ENCODE data around the gene STK33. TPM values are rescaled to one million over a fixed set of nuclear protein-coding genes. Genes with fewer than 3 reads are reported as not detected.

Gene STK33
- total RNA-seq, 2 donors from 2014 or later, result 1.2 to 3.2 TPM

DNA sequence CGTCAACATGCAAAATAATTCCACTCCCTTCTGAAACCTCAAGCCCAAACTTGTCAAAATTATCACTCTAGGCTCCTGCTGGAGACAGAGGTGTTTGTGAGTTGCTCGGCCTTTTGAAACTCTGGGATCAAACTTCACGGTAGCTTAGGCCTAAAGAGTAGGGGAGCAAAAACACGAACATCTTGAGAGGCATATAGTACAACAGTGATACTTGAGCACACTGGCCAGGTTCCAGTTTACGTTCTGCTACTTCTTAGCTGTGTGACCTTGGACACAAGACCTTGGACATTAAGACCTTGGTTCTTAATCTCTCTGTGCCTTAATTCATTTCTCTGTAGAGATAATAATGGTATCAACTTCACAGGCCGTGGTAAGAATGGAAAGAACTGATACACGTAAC lies 206.9 kb downstream of the STK33 start:
- ATAC-seq (no peak), DNase-seq (no peak)
- intact Hi-C loops (cut with DNase I, micrococcal nuclease), result no loop called here

DNA sequence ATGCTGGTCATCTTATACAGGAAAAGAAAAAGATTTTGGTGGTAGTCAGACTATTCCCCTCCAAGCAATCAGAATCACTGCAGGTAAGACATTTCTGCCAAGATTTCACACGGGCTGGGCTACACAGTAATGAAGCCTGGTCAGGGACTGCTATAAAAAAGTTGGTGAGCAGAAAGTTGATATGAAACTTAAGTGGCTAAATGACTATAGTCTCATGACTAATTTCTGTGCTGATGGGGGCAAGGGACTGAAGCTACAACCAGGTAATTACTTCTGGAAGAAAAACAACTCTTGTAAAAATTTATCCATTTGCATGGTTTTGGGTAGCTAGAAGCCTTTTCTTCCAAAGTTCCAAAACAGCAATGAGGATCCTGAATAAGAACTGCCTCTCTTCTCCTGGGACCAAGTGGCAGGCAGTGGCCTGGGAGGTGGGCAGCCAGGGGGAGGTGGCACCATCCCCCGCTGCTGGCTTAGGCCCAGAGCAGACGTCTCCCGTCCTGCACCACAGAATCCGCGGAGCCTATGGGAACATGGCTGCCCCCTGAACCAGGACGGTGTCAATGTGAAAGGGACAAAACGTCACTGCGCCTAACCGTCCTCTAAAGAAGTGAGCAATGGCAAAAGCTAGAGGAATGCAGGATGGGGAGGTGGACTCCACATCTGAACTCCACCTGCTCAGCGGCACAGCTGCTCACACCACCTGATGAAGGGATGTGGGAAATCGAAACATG lies 207.7 kb downstream of the STK33 start:
- no peak for DNase-seq
- intact Hi-C loops (cut with DNase I, micrococcal nuclease), result no loop called here
- ATAC-seq, result no peak

DNA sequence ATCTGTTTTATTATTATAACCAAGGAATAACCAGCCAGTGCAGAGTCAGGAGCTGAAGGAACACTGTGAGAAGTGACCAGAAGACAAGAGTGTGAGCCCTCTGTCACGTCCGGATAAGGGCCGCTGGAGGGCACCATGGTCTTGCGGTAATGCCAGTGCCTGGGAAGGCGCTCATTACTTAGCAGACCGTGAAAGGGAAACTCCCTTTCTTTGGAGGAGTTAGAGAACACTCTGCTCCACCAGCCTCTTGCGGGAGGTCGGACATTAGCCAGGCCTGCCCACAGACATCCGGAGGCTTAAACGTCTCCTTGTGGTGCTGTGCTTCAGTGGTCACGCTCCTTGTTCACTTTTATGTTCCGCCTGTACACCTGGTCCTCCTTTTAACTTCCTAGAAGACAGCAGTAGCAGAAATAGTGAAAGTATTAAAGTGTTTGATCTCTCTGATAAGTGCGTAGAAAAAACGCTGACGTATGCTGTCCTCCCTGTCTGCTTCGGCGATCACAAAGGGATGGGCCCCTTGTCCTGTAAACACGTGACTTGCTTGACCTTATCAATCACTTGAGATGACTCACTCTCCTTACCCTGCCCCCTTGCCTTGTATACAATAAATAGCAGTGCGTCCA lies 209.7 kb downstream of the STK33 start:
- no peak for ATAC-seq
- intact Hi-C loops (cut with DNase I, micrococcal nuclease), result no loop called here
- peak; percentile 21 to 52 for DNase-seq

DNA sequence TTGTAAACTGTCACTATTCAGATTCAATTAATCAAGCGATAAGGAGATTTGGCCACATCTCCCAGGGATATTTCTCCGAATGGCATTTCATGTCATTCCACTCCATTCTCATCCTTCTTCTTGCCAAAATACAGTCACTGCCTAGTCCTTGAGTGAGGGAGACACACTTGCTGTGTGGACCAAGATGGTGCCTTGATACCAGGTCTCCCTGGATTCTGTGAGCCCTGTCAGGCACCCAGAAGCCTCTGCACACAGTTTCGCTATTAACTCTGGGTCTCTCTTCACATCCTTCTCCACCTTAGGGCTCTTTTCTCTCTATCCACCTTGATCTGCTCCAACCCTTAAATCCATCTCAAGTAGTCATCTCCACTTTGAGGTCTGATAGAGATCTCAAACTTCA lies 210.4 kb downstream of the STK33 start:
- DNase-seq, result no peak
- intact Hi-C loops (cut with DNase I, micrococcal nuclease), result no loop called here
- ATAC-seq, result no peak

DNA sequence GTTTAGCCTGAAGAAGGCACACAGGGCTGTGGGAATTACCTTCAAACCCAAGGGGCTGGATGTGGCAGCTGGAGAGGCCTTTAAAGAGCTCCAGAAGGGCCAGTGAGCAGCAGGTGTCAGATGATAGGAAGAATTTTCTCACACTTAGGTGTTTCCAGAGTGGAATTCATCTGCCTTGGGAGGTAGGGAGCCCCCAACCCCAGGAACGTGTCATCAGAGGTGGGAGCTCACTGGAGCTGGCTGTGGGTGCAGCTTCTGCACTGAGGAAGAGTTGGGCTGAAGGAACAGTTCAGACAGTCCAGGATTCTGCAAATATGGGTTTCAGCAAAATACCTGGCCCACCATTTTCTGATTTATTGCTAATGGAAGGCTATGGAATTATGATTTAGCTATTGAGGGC lies 210.8 kb downstream of the STK33 start:
- no peak for ATAC-seq
- intact Hi-C loops (cut with DNase I, micrococcal nuclease), result no loop called here
- DNase-seq, result no peak

DNA sequence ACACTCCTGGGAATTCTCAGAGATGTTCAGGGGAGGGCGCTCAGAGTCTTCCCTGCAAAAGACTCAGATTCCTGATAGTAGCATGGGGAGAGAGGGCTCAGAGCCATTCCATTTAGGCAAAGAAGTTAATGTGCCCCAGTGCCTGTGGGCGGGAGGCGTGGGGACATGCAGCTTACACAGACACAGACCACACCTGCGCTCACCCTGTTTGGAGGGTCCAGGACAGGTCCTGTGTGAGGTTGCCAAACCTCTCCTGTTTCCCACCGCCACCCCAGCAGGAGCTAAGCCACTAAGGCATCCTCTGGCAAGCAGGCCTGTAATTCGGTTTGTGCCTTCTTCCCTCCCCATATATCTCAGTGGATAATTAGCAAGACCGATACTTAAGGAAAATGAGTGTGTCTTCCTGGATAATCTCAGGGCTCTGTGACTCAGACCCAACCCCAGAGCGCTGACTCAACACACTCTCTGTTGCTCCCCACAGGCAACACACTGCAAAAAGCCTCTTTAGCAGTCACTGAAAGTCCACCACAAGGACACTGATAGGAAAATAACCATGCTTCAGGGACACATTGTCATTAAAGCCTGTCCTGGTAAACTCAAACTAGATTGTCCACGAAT lies 211.5 kb downstream of the STK33 start:
- intact Hi-C loops (cut with DNase I, micrococcal nuclease), result no loop called here

DNA sequence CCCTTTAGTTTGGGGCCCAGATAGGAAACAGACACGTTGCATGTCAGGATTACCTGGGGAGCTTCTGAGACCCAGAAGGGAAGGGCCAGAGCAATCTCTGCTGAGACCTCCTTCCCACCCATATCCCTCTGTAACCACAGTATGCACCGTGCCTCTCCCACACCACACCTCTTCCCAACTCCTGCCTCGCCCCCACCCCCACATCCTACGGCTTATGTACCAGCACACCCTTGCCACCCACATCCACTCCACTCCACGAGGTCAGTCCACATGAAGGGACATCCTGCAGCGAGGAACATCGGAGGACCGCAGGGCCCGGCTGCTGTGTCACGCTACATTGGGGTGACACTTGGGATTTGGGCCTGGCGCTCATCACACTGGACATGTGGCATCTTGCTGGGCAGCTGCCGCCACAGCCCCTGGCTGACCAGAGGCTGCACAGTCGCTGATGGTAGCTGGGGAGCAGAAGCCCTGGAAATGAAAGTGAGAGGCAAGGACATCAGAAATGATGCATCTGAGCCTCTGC lies 212.1 kb downstream of the STK33 start:
- intact Hi-C loops (cut with DNase I, micrococcal nuclease), result no loop called here
- DNase-seq (no peak), ATAC-seq (no peak)

More for the DNA sequence above, 211.5 kb downstream of the STK33 start:
- no peak for ATAC-seq
- no peak for DNase-seq

DNA sequence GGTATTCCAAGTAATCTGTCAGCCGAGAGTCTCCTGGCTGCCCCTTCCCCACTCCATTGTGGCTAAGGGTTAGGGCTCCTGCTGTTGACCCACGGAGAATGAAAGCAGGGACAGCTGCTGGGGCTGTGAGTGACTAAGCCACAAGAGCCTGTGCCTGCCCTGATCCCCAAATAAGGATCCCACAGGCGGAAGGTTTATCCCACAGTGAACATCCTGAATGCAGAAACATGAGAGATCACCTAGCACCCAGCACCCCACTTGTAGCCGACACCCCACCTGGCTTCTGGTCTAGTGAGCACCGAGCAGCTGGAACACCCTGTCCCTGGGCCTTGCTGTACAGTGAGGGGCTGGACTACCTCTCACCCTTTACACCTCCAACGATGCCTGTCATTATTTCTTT lies 212.7 kb downstream of the STK33 start:
- intact Hi-C loops (cut with DNase I, micrococcal nuclease), result no loop called here
- DNase-seq (no peak), ATAC-seq (no peak)

DNA sequence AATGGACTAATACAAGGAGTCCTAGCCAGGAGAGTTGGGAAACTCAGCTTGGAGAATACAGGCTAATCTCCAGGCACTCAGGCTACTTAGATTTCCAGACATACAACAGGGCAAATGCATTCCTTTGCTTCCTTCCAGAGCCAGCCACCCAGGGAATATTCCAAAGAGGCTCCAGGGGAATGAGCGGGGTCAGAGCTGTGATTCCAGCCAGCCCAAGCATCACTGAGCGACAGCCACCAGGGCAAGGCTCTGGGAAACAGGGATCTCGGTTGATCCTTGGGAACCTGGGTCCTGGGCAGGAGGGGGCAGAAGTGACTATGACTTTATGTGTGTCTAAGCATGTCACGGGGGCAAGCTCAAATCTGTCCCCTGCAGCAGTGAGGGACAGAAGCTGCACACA lies 218.1 kb downstream of the STK33 start:
- DNase-seq, result no peak
- no peak for ATAC-seq
- intact Hi-C loops (cut with DNase I, micrococcal nuclease), result no loop called here

DNA sequence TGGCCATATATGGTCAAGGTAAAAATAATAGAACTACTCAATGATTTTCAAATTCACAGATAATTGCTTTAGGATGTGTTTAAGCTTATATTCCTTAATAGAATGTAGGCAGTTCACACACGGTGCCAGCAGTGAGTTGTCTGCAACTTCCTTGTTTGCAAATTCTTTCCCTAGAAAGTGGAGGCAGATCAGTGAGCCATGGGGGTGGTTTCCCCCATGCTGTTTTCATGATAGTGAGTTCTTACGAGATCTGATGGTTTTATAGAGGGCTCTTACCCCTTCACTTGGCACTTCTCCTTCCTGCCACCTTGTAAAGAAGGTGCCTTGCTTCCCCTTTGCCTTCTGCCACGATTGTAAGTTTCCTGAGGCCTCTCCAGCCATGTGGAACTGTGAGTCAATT lies 218.6 kb downstream of the STK33 start:
- DNase-seq (no peak), ATAC-seq (no peak)
- intact Hi-C loops (cut with DNase I, micrococcal nuclease), result no loop called here

DNA sequence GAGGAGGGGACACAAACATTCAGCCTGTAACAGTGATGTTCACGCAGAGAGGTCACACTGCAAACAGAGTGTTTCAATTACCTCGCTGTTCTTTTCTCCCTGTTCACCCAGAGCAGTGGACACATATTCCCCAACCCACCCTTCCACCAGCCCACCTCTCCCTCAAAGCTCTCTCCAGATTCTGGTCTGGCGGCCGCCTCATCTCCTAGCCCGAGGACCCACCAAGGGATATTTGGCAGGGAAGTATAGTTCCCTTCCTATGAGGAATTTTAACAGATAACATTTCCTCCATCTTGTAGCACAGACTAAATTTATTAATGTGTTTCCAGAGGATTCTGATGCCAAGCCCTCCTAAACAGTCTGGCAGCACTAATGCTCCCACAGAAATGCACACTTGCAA lies 219.3 kb downstream of the STK33 start:
- ATAC-seq, result no peak
- peak in 1 of 2 donors; percentile 6 for DNase-seq
- intact Hi-C loops (cut with DNase I, micrococcal nuclease), result no loop called here

DNA sequence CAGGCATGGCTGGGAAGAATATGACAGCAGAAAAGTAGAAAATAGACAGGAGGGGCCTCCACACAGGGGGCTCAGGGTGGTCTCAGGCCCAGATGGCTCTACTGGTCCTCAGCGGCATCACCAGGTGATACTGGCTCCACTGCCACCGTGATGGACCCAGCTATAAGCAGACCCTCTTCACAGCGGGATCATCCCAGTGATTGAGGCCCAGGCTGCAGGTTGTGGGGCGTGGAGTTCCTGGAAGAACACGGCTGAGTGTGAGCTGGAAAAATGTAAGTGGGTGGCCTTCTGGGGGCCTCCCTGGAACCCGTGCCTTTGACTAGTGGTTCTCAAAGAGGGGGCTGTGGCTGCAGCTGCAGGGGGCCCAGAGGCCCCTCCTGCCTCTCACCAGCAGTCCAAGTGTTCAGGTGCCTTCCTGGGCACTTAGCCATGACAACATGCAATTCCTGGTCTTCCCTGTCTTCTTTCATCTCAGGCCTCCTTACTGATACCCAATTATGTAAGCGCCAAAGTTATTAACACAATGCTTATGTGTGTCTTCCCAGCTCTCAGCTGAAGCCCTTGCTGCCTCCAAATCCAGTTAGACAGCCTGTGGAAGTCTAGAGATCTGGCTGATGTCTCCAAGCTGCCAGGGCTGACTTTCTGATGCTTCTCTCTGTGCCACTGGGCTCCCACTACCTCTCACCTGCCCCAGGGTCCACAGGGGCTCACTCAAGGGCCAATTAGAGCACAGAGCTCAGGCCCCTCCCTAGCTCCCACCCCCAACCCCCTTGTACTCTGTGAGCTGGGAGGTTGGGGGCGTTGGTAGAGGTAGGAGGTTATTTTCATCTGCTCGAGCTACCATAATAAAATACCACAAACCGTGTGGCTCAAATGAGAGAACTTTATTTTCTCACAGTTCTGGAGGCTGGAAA lies 220.3 kb downstream of the STK33 start:
- DNase-seq, result peak in 1 of 2 donors; percentile 10
- intact Hi-C loops (cut with DNase I, micrococcal nuclease), result no loop called here

DNA sequence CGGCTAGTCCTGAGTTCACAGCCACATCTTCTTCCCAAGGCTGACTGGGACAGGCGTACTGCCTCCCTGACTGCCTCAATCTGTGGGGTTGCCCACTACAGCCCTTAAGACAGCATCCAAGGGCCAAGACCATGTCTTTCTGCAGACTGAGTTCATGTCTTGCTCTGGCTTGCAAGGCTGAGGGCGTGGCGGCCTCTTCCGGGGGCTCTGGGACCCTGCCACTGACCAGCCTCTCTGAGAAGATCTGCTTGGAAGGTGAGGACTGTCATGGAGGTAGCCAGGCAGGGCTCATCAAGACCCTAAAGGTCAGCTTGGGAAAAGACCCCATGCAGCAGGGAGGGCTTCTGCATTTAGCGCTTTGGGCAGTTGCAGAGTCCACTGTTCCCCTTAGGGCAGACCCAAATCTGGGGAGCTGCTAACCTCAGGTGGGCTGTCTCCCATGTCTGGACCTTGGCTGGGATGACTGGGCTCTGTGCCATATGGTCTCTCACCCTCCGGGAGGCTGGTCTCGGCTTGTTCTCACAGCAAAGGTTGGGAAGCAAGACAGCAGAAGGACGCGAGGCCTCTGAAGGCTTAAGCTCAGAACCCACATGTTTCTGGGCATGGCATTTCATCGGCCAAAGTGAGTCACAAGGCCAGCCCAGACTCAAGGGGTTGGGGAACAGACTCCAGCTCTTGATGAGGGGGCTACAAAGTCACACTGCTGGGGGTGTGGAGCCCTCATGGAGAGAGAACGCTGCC lies 221.2 kb downstream of the STK33 start:
- intact Hi-C loops (cut with DNase I, micrococcal nuclease), result no loop called here
- DNase-seq, result peak in 1 of 2 donors; percentile 14
- no peak for ATAC-seq

More for the DNA sequence above, 220.3 kb downstream of the STK33 start:
- ATAC-seq, result no peak

DNA sequence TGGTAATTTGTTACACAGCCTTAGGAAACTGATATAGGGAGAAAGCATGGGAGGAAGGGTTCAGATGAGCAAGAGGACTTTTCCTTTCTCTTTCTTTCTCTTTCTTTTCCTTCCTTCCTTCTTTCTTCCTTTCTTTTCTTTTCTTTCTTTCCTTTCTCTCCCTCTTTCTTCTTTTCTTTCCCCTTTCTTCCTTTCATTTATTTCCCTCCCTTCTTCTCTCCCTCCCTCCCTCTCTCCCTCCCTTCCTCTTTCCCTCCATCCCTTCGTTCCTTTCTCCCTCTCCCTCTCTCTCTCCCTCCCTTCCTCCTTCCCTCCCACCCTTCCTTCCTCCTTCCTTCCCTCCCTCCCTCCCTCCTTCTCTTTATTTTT lies 222.5 kb downstream of the STK33 start:
- intact Hi-C loops (cut with DNase I, micrococcal nuclease), result no loop called here
- DNase-seq, result no peak
- no peak for ATAC-seq

DNA sequence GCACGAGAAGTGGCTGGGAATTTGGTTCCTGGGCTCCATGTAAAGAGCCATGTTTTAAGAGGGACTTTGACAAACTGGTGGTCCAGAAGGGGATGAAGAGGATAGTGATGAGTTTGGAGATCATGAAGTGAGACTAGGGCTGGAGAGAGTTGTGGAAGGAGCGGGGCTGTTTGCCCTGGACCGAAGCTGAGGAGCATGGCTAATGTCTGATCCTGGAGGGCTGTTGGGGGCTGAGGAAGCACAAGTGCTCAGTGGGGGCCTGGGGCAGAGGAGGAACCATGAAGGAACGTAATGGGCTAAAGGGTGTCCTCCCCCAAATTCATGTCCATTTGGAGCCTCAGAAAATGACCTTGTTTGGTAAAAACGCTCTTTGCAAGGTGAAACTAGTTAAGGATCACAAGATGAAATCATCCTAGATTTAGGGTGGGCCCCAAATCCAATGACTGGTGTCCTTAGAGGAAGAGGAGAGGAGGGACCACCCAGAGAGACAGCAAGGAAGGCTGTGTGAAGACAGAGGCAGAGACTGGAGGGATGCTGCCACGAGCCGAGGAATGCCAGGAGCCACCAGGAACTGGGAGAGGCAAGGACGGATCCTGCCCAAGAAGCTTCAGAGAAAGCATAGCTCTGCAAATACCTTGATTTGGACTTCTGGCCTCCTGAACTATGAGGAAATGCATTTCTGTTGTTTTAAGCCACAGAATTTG lies 223.1 kb downstream of the STK33 start:
- DNase-seq (no peak), ATAC-seq (no peak)
- intact Hi-C loops (cut with DNase I, micrococcal nuclease), result no loop called here

DNA sequence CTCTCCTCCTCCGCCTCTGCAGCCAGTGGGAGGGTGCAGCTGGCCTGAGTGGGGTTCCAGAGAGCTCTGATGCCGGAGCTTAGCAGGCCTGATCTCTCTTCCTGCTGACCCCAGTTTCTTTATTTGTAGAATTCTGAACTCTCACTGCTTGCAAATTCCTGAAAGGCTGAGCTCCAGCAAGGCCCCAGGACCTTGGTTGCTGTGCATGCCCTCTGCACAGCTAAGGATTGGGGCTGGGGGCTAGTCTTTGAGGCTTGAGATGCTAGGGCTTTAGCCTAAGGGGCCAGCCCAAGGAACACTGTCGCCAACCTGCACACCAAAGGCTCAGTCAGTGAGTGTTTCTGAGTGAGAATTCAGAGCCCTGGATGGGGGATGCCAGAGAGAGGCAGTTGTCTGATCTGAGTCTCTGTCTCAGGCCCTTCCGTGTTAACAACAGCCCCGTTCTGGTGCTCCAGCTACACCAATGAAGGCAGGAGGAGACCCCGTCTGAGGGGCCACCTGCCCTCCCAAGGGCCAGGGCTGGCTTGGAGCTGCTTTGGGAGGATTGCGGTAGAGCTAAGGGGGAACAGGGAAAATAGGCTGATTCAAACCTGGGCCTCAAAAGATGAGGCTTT lies 224.3 kb downstream of the STK33 start:
- peak in 1 of 2 donors; percentile 5 for DNase-seq
- intact Hi-C loops (cut with DNase I, micrococcal nuclease), result no loop called here
- ATAC-seq, result no peak

DNA sequence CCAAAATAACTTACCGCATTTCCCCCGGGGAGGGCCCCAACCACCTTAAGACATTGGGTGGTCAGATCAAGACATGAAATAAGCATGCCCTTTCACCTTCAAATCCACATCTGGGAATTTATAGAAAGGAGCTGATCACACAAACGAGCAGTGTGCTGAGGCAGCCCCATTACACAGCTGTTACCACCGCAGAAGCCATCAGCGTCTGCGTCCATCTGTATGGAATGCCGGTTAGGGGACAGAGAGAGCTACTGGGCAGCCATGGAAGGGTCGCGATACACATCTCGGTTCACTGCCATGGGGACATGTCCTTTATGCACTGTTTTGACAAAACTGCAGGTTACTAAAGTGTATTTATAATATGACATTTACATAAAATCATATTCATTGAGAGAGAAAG lies 225.3 kb downstream of the STK33 start:
- intact Hi-C loops (cut with DNase I, micrococcal nuclease), result no loop called here
- DNase-seq (no peak), ATAC-seq (no peak)

DNA sequence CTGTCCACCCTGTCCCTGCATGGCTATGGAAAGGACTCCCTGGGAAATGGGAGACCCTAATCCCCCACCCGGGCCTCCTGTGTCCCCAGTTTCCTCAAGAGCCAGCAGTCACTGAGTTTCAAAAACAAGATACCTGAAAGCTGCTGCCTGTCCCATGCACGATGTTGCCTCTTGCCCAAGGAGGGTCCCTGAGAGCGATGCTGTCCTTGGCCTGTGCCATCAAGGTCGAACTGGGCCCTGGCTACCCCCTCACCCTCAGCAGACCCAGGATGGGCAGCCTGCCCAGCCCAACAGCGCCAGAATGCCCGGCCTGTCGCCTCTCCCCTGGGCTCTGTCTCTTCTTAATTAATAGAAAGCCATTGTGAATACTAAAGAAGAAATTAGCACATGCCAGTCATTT lies 225.8 kb downstream of the STK33 start:
- intact Hi-C loops (cut with DNase I, micrococcal nuclease), result no loop called here
- no peak for ATAC-seq
- no peak for DNase-seq
